IgD-negative memory B cell (primary cell): ENCODE data around the gene SOWAHA. TPM values are rescaled to one million over a fixed set of nuclear protein-coding genes. Genes with fewer than 3 reads are reported as not detected.
"Not testable (repeated sequence)": the region's sequence is repeated elsewhere in the genome, so short reads cannot be mapped to it uniquely, and the experiment has no call there.

Source experiments
- H3K27ac Mint-ChIP-seq, 3 donors: one replicate each; pipeline ENCODE4 v1.8.0; 2020 to 2022; ENCODE audit warnings: mild to moderate bottlenecking in 3 of 3, mixed read lengths in 3 of 3, moderate library complexity in 1 of 3
- H3K27me3 Mint-ChIP-seq: one replicate; pipeline ENCODE4 v1.8.0; 2021; ENCODE audit warnings: mixed read lengths
- H3K36me3 Mint-ChIP-seq: one replicate; pipeline ENCODE4 v1.8.0; 2020; ENCODE audit warnings: mild to moderate bottlenecking, mixed read lengths
- H3K4me1 Mint-ChIP-seq, 3 donors: one replicate each; pipeline ENCODE4 v1.8.0; 2020 to 2022; ENCODE audit warnings: mixed read lengths in 3 of 3, mild to moderate bottlenecking in 1 of 3
- H3K4me3 Mint-ChIP-seq, 4 donors: one replicate each; pipeline ENCODE4 v1.8.0; 2020 to 2022; ENCODE audit warnings: mild to moderate bottlenecking in 4 of 4, mixed read lengths in 4 of 4, moderate library complexity in 3 of 4
- H3K9me3 Mint-ChIP-seq, 3 donors: one replicate each; pipeline ENCODE4 v1.8.0; 2020 to 2021; ENCODE audit warnings: mixed read lengths in 3 of 3, mild to moderate bottlenecking in 1 of 3
- polyA plus RNA-seq: library from polyadenylated mRNA; unstranded; fragments of 300-500 nt; fragmentation: Illumina TruSeq; gene quantifications from one replicate; pipeline ENCODE4 v1.2.3, GENCODE V29; 2021

SOWAHA gene
- polyA plus RNA-seq, 1 donor from 2014 or later: not detected

DNA sequence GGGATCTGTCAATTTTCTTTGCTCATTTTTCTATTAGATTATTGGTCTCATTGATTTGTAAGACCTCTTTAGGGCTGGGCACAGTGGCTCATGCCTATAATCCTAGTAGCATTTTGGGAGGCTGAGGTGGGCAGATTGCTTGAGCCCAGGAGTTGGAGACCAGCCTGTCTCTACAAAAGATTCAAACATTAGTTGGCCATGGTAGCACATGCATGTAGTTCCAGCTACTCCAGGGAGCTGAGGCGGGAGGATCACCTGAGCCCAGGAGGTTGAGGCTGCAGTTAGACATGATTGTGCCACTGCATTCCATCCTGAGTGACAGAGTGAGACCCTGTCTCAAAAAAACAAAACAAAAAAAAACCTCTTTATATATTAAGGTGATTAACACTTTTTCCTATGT, 23.8 kb downstream of the SOWAHA start:
- Mint-ChIP-seq H3K9me3 (no peaks in the 10 kb centered on the region), H3K4me3 (peak overlapping the region in 1 of 4 donors; percentile 58), H3K27ac (no peak overlapping the region), H3K4me1 (peaks cover 0 to 1% (median 0%) of the 10 kb centered on the region in 3 donors), H3K27me3 (no peaks in the 10 kb centered on the region), H3K36me3 (no peaks in the 10 kb centered on the region)

- Mint-ChIP-seq H3K27ac (no peak overlapping the region), H3K4me1 (no peaks in the 10 kb centered on the region), H3K4me3 (no peak overlapping the region), H3K36me3 (no peaks in the 10 kb centered on the region), H3K9me3 (no peaks in the 10 kb centered on the region), H3K27me3 (no peaks in the 10 kb centered on the region)
These were observed 24.8 kb downstream of the SOWAHA start for GRCh38 chr5:132837868-132838267.

GRCh38 chr5:132838516-132839282, 25.6 kb downstream of the SOWAHA start:
- H3K36me3 Mint-ChIP-seq: no peaks in the 10 kb centered on the region
- no peaks in the 10 kb centered on the region for H3K27me3 Mint-ChIP-seq

GRCh38 chr5:132839426-132840301, 26.6 kb downstream of the SOWAHA start:
- Mint-ChIP-seq H3K9me3 (no peaks in the 10 kb centered on the region), H3K36me3 (no peaks in the 10 kb centered on the region), H3K4me1 (no peaks in the 10 kb centered on the region), H3K27me3 (no peaks in the 10 kb centered on the region), H3K27ac (no peak overlapping the region), H3K4me3 (no peak overlapping the region)

More at GRCh38 chr5:132838516-132839282, 25.6 kb downstream of the SOWAHA start:
- Mint-ChIP-seq H3K4me3 (no peak overlapping the region), H3K27ac (no peak overlapping the region), H3K9me3 (no peaks in the 10 kb centered on the region), H3K4me1 (no peaks in the 10 kb centered on the region)

GRCh38 chr5:132840313-132840712, 27.2 kb downstream of the SOWAHA start:
- no peaks in the 10 kb centered on the region for H3K27me3 Mint-ChIP-seq
- no peaks in the 10 kb centered on the region for H3K9me3 Mint-ChIP-seq
- H3K27ac Mint-ChIP-seq: no peak overlapping the region
- H3K36me3 Mint-ChIP-seq: no peaks in the 10 kb centered on the region
- no peaks in the 10 kb centered on the region for H3K4me1 Mint-ChIP-seq
- H3K4me3 Mint-ChIP-seq: no peak overlapping the region

DNA sequence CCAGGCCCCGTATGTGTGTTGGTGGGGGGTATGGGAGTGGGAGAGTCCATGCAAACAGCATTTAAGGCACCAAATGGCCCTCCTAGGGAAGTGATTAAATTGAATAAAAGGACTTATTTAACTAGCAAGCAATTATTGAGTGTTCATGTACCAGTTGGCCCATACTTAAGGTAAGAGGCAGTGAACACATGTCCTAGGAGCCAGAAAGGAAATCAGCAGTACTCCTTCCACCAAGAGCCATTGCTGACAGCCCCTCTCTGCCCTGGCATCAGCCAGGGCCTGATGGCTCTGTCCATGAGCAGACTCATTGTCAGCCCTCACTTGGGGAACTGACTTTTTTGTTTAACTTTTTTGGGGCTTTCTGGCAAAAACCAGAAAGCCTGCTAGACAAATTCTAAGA, 27.8 kb downstream of the SOWAHA start:
- H3K4me3 Mint-ChIP-seq: no peak overlapping the region
- no peaks in the 10 kb centered on the region for H3K9me3 Mint-ChIP-seq
- no peak overlapping the region for H3K27ac Mint-ChIP-seq
- no peaks in the 10 kb centered on the region for H3K27me3 Mint-ChIP-seq
- no peaks in the 10 kb centered on the region for H3K4me1 Mint-ChIP-seq
- no peaks in the 10 kb centered on the region for H3K36me3 Mint-ChIP-seq

GRCh38 chr5:132841305-132841704, 28.2 kb downstream of the SOWAHA start:
- H3K36me3 Mint-ChIP-seq: no peaks in the 10 kb centered on the region
- H3K27ac Mint-ChIP-seq: no peak overlapping the region
- no peak overlapping the region for H3K4me3 Mint-ChIP-seq
- no peaks in the 10 kb centered on the region for H3K27me3 Mint-ChIP-seq
- no peaks in the 10 kb centered on the region for H3K4me1 Mint-ChIP-seq
- no peaks in the 10 kb centered on the region for H3K9me3 Mint-ChIP-seq

DNA sequence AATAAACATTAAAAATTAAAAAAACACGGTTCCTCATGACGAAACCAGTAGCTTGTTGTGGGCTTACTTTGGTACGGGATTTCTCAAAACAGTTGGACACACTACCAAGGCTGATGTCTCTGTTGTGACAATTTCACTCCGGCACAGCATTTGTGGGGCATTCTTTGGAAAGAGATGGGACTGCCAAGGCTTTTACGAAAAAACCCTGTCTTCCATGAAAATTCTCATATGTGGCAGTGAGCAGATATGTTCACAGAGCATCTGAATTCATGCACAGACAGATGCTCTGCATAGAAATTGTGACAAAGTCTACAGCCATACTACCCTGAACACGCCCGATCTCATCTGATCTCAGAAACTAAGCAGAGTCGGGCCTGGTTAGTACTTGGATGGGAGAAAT, 35.2 kb downstream of the SOWAHA start:
- Mint-ChIP-seq H3K27me3 (no peaks in the 10 kb centered on the region), H3K9me3 (no peaks in the 10 kb centered on the region), H3K4me1 (no peaks in the 10 kb centered on the region), H3K27ac (no peak overlapping the region), H3K36me3 (no peaks in the 10 kb centered on the region), H3K4me3 (no peak overlapping the region)

DNA sequence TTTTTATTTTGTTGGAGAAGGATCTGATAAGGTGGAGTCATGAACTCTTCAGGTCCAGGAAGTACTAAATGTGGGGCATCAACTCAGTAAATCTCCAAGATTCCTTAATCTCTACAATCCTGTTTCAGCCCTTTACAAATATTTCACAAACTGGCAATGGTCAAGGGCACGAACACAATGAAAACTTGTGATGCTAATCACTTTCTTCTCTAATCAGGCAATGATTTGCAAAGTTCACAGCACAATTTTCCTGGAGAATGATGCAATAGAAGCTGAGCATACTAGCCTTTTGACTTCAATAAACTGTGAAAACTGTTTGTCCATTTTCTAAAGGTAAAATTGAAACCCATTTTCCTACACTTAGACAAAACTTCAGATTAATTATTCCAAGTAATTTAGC, 36.2 kb downstream of the SOWAHA start:
- Mint-ChIP-seq H3K4me1 (no peaks in the 10 kb centered on the region), H3K27ac (no peak overlapping the region), H3K27me3 (no peaks in the 10 kb centered on the region), H3K9me3 (no peaks in the 10 kb centered on the region), H3K36me3 (no peaks in the 10 kb centered on the region), H3K4me3 (no peak overlapping the region)

GRCh38 chr5:132850066-132850465, 37.0 kb downstream of the SOWAHA start:
- no peak overlapping the region for H3K27ac Mint-ChIP-seq
- no peaks in the 10 kb centered on the region for H3K9me3 Mint-ChIP-seq

DNA sequence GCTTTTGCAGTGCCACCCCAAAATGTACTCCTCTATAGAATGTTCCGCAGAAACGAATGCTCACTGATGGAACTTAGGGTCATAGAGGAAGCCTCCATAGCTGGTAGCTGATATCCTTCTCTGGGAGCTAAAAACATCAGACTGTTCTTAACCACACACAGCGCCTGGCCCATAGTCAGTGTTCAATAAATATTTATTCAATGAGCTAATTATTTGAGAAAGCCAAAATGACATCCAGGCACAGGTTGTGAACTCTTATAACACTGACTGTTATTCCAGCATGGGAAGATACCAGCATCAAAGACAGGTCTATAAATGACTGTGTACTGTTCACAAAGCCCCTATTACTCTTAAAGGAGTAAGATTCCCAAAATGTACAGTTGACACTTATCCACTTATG, 40.2 kb downstream of the SOWAHA start:
- Mint-ChIP-seq H3K27ac (no peak overlapping the region), H3K9me3 (no peaks in the 10 kb centered on the region), H3K4me1 (peaks cover 0 to 1% (median 0%) of the 10 kb centered on the region in 3 donors), H3K27me3 (peaks cover 15% of the 10 kb centered on the region), H3K36me3 (no peaks in the 10 kb centered on the region), H3K4me3 (no peak overlapping the region)

More at GRCh38 chr5:132850066-132850465, 37.0 kb downstream of the SOWAHA start:
- Mint-ChIP-seq H3K27me3 (peaks cover 4% of the 10 kb centered on the region), H3K4me3 (no peak overlapping the region), H3K36me3 (no peaks in the 10 kb centered on the region), H3K4me1 (no peaks in the 10 kb centered on the region)

GRCh38 chr5:132853790-132854189, 40.7 kb downstream of the SOWAHA start:
- Mint-ChIP-seq H3K27ac (no peak overlapping the region), H3K4me3 (no peak overlapping the region), H3K9me3 (no peaks in the 10 kb centered on the region), H3K36me3 (peaks cover under 1% of the 10 kb centered on the region), H3K4me1 (peaks cover 0 to 1% (median 0%) of the 10 kb centered on the region in 3 donors), H3K27me3 (peaks cover 15% of the 10 kb centered on the region)

DNA sequence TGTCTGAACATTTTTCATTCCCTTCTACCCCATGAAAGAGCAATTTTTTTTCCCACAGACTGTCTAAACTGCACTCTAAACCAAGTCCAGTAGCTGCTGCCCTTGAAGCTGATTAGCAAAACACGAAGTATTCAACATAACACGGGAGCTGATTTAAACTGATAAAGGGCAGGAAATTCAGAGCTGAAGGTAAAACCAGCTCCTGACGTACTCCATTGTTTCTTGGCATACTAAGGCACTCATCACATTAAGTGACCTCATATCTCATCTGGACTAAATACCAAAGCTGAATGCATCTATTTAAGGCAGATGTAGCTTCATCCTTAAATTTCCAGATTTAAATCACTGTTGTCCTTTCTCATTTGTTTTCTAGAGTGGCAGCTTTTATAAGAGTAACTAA, 41.2 kb downstream of the SOWAHA start:
- Mint-ChIP-seq H3K9me3 (no peaks in the 10 kb centered on the region), H3K4me3 (no peak overlapping the region), H3K36me3 (peaks cover 1% of the 10 kb centered on the region), H3K27ac (no peak overlapping the region), H3K4me1 (peaks cover 0 to 1% (median 0%) of the 10 kb centered on the region in 3 donors), H3K27me3 (peaks cover 15% of the 10 kb centered on the region)

DNA sequence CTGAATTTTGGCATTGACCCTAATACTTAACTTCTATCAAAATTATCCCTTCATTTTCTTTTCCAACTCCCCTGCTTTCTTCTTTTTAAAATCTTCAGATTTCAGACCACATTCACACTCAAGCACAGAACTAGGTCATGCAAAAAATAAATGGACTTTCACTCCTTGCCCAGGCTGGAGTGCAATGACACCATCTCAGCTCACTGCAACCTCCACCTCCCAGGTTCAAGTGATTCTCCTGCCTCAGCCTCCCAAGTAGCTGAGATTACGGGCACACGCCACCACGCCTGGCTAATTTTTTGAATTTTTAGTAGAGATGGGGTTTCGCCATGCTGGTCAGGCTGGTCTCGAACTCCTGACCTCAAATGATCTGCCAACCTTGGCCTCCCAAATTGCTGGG, 41.9 kb downstream of the SOWAHA start:
- Mint-ChIP-seq H3K4me3 (peak overlapping the region in 1 of 4 donors; percentile 58), H3K27me3 (peaks cover 15% of the 10 kb centered on the region)
- H3K9me3 Mint-ChIP-seq, H3K27ac Mint-ChIP-seq, H3K4me1 Mint-ChIP-seq, H3K36me3 Mint-ChIP-seq: not testable (repeated sequence)

DNA sequence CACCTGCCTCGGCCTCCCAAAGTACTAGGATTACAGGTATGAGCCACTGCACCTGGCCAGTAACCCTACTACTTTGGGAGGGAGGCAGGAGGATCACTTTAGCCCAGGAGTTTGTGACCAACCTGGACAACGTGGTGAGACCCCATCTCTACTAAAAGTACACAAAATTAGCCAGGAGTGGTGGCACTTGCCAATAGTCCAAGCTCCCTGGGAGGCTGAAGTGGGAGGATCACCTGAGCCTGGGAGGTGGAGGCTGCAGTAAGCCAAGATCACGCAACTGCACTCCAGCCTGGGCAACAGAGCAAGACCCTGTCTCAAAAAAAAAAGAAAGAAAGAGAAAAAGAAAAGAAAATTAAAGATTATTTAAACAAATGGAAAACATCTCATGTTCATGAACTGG, 42.9 kb downstream of the SOWAHA start:
- H3K4me3 Mint-ChIP-seq: no peak overlapping the region

More for the DNA sequence above, 42.9 kb downstream of the SOWAHA start:
- Mint-ChIP-seq H3K27ac (no peak overlapping the region), H3K36me3 (peaks cover 1% of the 10 kb centered on the region), H3K27me3 (peaks cover 15% of the 10 kb centered on the region), H3K4me1 (peaks cover 0 to 1% (median 0%) of the 10 kb centered on the region in 3 donors), H3K9me3 (no peaks in the 10 kb centered on the region)
